Stimulated activated CD4-positive, alpha-beta T cell treated with anti-CD3 and anti-CD28 coated beads, Interleukin-12 subunit alpha, Interleukin-12 subunit beta, amount 100 ng/mL, for 24 hours (primary cell): ENCODE results near the gene TBCB.
"Not testable (repeated sequence)": the region's sequence is repeated elsewhere in the genome, so short reads cannot be mapped to it uniquely, and the experiment has no call there.

Experiments
- DNase-seq, 2 experiments: peaks; one replicate each; pipeline ENCODE4 v3.0.0-alpha.2; 2020; ENCODE audit warnings: low read depth in 2 of 2

The TBCB gene

GRCh38 chr19:36134867-36135266, 19.6 kb downstream of the TBCB start:
- not testable (repeated sequence) for DNase-seq

- no peak for DNase-seq
Measured at GRCh38 chr19:36136964-36137686, 21.9 kb downstream of the TBCB start.

- no peak for DNase-seq
Measured at GRCh38 chr19:36139120-36139472, 23.8 kb downstream of the TBCB start.

DNA sequence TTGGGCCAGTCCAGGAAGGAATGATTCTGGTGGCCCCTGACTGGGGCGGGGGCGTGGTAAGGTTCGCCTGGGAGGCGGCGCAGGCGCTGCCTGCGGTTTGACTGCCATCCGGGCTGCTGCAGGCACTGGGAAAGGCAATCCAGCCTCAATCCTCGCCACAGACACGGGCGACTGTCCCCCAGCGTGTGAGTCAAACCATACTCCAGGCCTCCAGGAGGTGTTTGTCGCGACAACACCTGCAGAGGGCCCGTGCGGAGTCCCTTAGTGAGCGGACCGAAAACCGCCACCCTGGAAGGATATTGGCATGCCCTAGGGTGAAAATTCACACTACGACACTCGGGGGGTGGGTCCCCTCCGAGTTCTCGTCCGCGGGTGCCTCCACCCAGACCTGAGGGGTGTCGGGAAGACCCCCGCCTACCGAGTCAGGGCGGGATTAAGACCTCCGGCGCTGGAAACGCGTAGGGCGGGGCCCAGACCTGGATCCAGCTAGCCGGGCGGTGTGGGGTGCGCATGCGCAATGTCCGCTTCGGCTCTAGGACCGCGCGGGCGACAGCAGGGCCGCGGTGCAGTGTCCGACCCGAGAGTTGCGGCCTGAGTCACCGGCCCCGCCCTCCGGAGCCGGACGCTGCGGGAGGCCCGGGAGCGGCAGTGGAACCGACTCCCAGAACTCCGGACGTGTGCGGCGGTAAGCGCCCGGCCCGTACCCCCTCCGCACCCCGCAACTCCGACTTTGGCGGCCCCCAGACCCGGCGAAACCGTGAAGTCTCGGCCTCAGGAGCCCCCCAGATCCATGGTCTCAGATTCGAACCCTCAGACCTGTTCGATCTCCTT, 24.4 kb downstream of the TBCB start, which contains the start of gene CAPNS1:
Gene CAPNS1, plus strand, starts transcription at position 594 of the 831 bp plus-strand sequence. CDS start 946 bp downstream, outside the sequence.
- peak; percentile 83 to 92 for DNase-seq

GRCh38 chr19:36140304-36141038, 25.2 kb downstream of the TBCB start:
- peak; percentile 22 to 45 for DNase-seq

DNA sequence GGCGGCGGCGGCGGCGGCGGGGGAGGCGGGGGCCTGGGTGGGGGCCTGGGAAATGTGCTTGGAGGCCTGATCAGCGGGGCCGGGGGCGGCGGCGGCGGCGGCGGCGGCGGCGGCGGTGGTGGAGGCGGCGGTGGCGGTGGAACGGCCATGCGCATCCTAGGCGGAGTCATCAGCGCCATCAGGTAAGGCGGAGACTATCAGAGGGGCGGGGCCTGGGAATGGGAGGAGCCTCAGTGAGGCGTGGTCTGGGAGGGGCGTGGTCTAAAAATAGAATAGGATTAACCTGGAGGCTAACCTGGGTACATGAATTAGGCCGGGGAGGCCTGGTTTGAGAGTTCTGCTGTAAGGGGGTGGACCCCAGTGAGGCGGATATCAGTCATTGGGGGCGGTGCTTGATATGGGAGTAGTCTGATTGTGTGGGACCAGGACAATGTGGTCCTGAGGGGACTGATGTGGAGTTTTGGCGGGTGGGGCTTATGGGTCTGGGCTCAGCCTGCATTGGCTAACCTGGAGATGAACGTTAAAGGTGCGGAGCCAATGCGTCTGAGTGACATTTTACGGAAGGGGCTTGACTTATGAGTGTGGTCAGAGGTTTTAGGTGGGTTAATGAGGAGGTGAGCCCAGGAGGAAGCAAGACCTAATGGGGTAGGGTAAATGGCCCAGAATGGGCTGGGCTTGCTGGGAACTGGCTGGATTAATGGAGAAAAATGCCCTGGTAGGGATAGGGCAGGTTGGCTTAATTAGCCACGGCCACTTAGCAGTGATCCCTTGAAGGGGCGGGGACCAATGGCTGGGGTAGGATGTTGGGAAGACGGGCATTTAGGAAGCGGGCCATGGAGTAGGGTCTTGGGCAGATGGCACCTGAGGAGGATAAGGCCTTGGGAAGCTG, 26.0 kb downstream of the TBCB start:
- peak; percentile 85 for DNase-seq

GRCh38 chr19:36142046-36142445, 26.8 kb downstream of the TBCB start:
- DNase-seq: no peak

DNA sequence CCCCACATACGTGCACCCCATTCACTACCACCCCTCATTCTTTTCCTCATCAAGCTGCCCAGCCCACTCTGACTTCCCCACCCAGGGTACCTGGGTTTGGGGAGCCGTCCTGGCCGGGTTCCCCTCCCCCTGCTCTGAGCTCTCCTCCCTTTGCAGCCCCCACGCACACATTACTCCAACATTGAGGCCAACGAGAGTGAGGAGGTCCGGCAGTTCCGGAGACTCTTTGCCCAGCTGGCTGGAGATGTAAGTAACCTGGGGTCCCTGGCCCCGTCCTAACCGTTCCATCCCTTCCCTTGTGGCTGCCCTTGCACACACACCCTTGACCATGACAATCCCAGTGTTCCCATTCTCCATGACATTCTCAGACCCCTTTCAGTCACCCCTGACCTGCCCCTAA, 27.2 kb downstream of the TBCB start:
- DNase-seq: no peak

- DNase-seq: no peak
Measured at GRCh38 chr19:36144624-36145023, 29.4 kb downstream of the TBCB start.

DNA sequence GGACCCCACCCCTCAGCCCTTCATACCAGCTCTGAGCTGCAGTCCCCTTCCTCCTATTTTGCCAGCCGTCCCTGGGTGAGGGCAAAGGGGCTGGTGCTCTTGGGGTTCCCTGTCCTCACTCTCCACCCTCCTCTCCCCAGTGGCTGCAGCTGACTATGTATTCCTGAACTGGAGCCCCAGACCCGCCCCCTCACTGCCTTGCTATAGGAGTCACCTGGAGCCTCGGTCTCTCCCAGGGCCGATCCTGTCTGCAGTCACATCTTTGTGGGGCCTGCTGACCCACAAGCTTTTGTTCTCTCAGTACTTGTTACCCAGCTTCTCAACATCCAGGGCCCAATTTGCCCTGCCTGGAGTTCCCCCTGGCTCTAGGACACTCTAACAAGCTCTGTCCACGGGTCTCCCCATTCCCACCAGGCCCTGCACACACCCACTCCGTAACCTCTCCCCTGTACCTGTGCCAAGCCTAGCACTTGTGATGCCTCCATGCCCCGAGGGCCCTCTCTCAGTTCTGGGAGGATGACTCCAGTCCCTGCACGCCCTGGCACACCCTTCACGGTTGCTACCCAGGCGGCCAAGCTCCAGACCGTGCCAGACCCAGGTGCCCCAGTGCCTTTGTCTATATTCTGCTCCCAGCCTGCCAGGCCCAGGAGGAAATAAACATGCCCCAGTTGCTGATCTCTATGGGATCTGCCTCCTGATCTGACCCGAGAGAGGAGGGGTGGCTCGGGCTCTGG, 34.6 kb downstream of the TBCB start:
- DNase-seq: no peak

DNA sequence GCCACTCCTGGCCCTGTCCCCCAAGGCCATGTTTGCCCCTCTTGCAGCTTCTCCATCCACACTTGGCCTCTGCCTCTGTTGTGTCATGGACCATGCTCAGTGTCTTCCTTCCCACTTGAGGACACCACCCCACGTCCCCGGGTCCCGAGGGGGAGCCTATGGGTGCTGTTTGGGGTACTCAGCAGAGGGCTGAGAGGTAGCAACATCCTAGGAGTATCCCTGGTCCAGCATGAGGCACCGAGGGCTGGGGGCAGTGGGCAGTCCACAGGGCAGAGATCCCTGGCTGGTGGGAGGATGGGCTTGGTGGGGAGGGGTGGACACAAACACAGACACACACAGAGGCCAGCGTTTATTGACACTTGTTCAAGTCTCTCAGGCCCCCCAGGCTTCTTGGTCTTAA, 35.3 kb downstream of the TBCB start:
- no peak for DNase-seq

GRCh38 chr19:36151144-36152018, 36.1 kb downstream of the TBCB start:
- DNase-seq: no peak

DNA sequence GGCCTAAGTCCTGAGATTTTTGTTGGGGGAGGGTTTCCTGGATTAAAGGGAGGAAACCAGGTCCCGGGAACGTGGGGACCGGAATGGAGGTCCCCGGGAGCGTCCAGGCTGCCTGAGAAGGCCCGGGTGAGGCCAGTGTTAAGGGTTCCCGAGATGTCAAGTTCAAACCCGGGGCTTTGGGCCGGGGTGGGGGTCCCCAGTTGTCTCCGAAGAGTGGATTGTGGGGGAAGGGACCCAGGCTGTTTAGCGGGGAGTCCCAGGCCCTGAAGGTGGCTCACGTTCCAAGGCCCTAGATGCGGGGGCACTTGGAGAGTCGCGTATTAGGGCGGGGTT, 36.7 kb downstream of the TBCB start:
- DNase-seq: no peak

- DNase-seq: no peak
Measured at GRCh38 chr19:36152352-36153091, 37.3 kb downstream of the TBCB start, which contains the start of gene COX7A1. Gene COX7A1 (minus strand): TSS chr19:36152447. CDS start chr19:36152407, 40 bp downstream.

- no peak for DNase-seq
Measured at GRCh38 chr19:36153126-36153525, 37.9 kb downstream of the TBCB start.

DNA sequence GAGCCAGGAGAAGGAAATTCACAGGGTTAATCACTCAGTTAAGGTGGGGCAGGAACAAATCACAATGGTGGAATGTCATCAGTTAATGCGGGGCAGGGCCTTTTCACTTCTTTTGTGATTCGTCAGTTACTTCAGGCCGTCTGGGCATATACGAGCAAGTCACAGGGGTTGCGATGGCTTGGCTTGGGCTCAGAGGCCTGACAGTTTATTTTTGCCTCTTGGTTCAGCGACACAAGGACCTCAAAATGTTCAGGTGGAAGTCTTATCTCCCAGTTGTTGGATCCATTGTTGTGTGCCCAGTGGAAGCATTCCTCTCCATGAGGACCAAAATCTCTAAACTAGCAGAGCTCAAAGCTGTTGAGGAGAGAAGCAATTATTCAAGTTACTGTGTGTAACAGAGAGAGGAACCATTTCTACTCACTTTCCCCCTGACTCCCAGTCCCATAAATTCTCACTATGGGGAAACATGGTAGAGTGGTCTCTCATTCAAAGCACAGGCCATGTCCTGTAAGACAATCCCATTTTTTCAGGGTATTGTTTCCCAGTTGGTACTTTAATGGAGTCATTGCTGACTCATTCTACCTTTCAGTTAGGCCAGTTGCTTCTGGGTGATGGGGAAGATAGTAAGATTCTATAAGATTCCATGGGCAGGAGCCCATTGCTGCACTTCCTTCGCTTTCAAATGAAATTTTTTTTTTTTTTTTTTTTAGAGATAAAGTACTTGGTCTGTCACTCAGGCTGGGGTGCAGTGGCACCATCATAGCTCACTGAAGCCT, 45.7 kb downstream of the TBCB start:
- no peak for DNase-seq

DNA sequence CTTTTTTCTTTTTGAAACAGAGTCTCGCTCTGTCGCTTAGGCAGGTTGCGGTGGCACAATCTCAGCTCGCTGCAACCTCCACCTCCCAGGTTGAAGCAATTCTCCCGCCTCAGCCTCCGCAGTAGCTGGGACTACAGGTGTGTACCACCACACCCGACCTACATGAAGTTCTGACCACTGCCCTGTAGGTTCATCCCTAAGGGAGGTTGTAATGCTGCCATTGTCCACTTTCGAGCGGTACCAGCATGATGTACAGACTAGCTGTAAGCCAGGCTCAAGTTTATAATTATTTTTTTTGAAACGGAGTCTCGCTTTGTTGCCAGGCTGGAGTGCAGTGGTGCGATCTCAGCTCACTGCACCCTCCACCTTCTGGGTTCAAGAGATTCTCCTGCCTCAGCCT, 48.5 kb downstream of the TBCB start:
- no peak for DNase-seq

DNA sequence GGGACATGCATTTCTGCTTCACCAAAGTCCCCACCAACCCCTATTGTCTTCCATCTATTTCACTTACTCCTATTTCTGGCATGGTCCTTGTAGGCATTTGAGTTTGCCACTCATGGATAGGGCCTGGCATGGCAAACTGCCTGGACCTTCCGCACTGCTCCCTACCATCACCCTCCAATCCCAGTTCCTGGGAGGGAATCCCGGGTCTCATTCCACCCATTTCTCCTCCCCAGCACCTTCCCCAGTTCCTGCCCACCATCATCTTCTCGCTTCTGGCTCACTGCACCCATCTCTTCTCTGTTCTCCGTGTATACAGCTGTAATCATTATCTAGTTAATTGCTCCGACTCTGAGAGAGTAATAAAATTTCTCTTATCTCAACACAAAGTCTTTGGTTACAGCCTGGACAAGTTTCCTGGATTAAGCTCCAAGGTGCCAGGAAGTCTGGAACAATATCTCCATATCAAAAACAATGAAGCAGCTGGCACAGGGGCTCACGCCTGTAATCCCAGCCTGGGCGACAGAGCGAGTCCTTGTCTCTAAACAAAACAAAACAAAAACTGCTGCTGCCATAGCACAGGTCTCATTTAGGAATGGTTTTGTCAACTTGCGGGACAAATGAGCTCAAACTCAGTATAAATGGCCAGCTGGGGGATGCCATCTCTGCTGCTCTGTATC, 54.0 kb downstream of the TBCB start:
- no peak for DNase-seq
